Brain pericyte (primary cell): Measurements from ENCODE around the gene PRSS57.
"Not testable (repeated sequence)": the region's sequence is repeated elsewhere in the genome, so short reads cannot be mapped to it uniquely, and the experiment has no call there.

Source experiments
- DNase-seq: peaks from one replicate; pipeline ENCODE4 v3.0.0-alpha.2; 2012; ENCODE audit warnings: low read depth, low spot score

Gene PRSS57

GRCh38 chr19:723247-723646, 28.0 kb upstream of the PRSS57 start:
- DNase-seq: no peak

- no peak for DNase-seq
Measured at GRCh38 chr19:722553-723101, 27.4 kb upstream of the PRSS57 start.

GRCh38 chr19:720345-721160, 25.3 kb upstream of the PRSS57 start:
- no peak for DNase-seq

GRCh38 chr19:719636-720344, 24.5 kb upstream of the PRSS57 start:
- no peak for DNase-seq

GRCh38 chr19:718991-719512, 23.8 kb upstream of the PRSS57 start:
- no peak for DNase-seq

- DNase-seq: no peak
Measured at GRCh38 chr19:718251-718951, 23.1 kb upstream of the PRSS57 start.

GRCh38 chr19:715347-715746, 20.1 kb upstream of the PRSS57 start:
- DNase-seq: no peak

- no peak for DNase-seq
Measured at GRCh38 chr19:711254-711653, 16.0 kb upstream of the PRSS57 start.

- DNase-seq: no peak
Measured at GRCh38 chr19:710767-711166, 15.5 kb upstream of the PRSS57 start.

- no peak for DNase-seq
Measured at GRCh38 chr19:709965-710571, 14.8 kb upstream of the PRSS57 start.

GRCh38 chr19:709196-709964, 14.1 kb upstream of the PRSS57 start:
- no peak for DNase-seq

GRCh38 chr19:708154-709143, 13.2 kb upstream of the PRSS57 start, which contains the start of gene PALM:
Gene PALM, plus strand, starts transcription at chr19:708935. Its CDS starts 212 bp downstream, at chr19:709147.
- DNase-seq: no peak

GRCh38 chr19:704447-704741, 9.1 kb upstream of the PRSS57 start:
- no peak for DNase-seq

- no peak for DNase-seq
Measured at GRCh38 chr19:703651-704446, 8.6 kb upstream of the PRSS57 start.

- no peak for DNase-seq
Measured at GRCh38 chr19:703329-703650, 8.0 kb upstream of the PRSS57 start.

- not testable (repeated sequence) for DNase-seq
Measured at GRCh38 chr19:702847-703246, 7.6 kb upstream of the PRSS57 start.

GRCh38 chr19:699885-700284, 4.6 kb upstream of the PRSS57 start:
- not testable (repeated sequence) for DNase-seq

GRCh38 chr19:698529-698928, 3.3 kb upstream of the PRSS57 start:
- DNase-seq: not testable (repeated sequence)
